Esophagus mucosa (tissue), 1 donor: Measurements from ENCODE around the gene NDRG3. TPM values are rescaled to one million over a fixed set of nuclear protein-coding genes. Genes with fewer than 3 reads are reported as not detected.
"Not testable (repeated sequence)": the region's sequence is repeated elsewhere in the genome, so short reads cannot be mapped to it uniquely, and the experiment has no call there.

Experiments
- ATAC-seq: fragments of 200-7000 bp; cut with Tn5 transposase; one replicate; pipeline ENCODE4 v1.9.1; 2020
- total RNA-seq: library from RNA; stranded (reverse); gene quantifications from one replicate; pipeline ENCODE4 v1.2.4, GENCODE V29; 2023
- donor health status: DM: yes; HTN: yes; CAD: no.

Gene NDRG3
- total RNA-seq, 1 donor from 2014 or later: 15.3 TPM

DNA sequence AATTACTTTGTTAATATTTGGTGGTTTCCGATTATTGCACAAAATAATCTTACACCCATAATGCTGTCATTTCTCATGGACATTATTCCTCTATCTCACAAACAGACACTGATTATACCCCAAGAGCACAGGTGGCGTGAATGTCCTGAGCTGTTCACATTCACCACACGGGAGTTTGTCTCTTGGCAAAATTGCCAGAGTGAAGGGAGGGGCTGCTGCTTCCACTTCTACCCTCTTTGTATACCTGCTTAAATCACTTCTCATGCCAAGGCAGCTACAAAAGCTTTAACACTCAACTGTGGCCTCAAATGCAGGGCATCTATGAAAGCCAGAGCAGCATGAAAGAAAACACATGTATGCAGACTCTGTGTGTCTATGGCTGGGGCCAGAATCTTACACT is 58.0 kb downstream of the NDRG3 start:
- ATAC-seq: peak; percentile 20

DNA sequence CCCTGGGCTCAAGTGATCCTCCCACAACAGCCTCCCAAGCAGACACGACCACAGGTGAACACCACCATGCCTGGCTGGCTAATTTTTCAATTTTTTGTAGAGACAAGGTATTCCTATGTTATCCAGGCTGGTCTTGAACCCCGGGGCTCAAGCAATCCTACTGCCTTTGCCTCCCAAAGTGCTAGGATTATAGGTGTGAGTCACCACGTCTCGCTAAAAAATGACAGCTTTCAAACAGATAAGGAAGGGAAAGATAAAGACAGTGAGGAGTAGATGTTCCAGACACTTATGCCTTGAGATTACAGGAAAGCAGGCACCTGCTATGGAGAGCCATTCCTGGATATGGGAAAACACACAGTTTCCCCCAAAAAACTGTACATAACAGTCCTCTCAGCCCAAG is 58.9 kb downstream of the NDRG3 start:
- no peak for ATAC-seq

DNA sequence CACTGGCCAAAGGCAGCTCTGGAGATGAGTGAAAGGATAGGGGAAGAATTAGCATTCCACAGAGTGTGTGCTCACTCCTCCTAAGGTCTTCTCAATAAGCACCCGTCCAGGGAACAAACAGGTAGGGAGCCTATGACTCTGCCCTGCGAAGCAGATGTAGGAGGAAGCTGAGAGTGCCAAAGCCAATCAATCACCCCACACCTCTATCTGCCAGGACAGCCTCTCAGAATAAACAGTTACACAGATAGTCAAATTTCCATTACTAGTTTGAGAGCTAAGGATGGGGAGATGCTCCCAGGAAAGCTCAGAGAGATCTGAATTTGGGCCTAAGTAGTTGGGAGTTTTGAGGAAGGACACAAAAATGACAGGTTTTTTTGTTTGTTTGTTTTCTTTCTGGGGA is 59.4 kb downstream of the NDRG3 start:
- no peak for ATAC-seq

DNA sequence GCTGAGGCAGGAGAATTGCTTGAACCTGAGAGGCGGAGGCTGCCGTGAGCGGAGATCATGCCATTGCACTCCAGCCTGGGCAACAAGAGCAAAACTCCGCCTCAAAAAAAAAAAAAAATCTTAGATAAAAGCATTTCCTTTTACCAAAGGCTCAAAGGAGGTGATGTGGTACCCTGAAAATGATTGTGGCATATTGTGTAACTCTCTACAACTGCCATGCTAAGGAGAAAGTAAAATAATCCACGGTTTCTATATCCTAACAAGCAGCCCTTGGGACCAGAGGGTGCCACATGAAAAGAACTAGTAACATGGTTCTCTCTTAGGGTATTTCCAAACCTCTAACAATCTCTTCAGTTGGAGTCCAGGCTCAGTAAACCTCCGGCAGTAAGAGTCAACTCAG is 61.1 kb downstream of the NDRG3 start:
- no peak for ATAC-seq

DNA sequence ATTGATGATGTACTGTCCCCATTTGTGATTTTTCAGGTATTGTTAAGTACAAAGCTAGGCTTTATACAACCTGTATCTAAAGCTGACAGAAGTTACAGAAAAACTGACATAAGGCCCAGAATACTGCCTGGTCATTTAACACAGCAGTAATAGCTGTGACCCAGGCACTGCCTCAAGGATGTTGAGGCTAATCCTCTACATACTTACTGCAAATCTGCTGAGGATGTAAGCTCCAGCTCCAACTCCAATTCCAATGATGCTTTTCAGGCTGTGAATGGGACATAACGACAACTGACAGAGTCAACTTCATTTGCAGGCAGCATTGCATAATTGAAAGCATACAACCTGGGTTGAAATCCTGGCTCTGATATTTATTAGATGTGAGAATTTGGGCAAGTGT is 63.6 kb downstream of the NDRG3 start:
- ATAC-seq: no peak

DNA sequence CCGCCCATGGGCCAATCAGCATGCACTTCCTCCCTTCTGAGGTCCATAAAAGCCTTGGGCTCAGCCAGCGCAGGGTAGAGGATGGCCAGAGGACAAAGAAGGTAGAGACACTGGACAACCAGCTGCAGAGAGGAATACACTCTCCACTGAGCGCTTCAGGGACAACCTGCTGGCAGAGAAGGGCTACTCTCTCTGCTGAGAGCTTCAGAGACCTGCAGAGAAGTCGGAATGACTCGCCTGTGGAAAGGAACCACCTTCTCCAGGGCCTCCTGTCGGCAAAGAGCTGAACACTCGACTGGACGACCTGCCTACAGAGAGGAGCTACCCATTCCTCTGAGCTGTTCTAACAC is 68.5 kb downstream of the NDRG3 start:
- peak; percentile 20 for ATAC-seq

DNA sequence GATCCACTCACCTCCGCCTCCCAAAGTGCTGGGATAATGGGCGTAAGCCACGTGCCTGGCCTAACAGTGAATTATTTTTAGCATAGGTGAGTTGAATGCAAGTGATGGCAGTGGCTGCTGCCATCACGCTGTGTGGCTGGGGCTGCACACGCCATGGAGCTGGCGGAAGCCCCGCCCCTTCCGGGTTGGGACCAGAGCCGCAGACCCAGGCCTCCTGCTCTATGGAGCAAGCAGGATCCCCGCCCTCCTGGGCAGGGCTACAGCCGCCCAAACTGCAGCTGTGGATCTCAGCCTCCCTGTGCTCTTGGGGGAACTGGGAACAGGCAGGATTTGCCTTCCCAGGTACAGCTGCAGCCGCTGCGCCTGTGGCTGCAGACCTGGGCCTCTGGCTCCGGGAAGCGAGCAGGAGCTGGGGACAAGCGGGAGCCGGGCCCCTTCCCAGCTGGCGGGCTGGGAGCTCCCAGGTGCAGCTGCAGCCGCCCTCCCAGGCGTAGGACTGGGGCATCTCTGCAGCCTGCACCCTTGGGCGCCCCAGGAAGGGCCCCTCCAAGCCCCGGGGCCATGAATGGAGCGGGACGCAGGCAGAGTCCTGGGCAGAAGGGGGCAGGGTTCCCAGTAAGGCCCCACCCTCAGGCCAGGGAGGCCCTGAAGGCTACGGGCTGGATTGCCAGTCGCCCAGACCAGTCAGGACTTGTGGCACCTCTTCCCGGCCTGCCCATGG is 69.0 kb downstream of the NDRG3 start:
- no peak for ATAC-seq

DNA sequence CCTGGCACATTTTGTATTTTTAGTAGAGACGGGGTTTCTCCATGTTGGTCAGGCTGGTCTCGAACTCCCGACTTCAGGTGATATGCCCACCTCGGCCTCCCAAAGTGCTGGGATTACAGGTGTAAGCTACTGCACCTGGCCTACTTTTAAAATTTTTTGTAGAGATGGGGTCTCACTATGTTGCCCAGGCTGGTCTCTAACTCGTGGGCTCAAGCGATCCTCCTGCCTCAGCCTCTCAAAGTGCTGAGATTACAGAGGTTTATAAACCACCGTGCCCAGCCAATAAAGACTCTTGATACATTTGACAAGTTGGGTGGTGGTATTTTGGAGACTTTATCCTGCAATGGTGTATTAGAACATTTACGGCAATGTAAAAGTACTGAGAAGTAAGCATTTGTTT is 70.3 kb downstream of the NDRG3 start:
- ATAC-seq: not testable (repeated sequence)

DNA sequence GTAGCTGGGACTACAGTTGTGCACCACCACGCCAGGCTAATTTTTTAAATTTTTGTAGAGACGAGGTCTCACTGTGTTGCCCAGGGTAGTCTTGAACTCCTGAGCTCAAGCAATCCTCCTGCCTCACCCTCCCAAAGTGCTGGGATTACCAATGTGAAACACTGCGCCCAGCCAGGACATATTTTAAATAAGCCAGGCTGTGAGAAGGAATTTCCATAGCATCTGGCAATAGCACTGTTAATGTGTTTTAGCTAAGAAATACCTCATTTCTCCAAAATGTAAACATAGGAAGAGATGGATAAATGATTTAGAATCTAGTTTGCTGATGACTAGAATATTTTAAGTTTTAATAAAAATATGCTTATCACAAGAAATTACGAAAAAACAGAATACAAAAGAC is 72.9 kb downstream of the NDRG3 start:
- no peak for ATAC-seq

DNA sequence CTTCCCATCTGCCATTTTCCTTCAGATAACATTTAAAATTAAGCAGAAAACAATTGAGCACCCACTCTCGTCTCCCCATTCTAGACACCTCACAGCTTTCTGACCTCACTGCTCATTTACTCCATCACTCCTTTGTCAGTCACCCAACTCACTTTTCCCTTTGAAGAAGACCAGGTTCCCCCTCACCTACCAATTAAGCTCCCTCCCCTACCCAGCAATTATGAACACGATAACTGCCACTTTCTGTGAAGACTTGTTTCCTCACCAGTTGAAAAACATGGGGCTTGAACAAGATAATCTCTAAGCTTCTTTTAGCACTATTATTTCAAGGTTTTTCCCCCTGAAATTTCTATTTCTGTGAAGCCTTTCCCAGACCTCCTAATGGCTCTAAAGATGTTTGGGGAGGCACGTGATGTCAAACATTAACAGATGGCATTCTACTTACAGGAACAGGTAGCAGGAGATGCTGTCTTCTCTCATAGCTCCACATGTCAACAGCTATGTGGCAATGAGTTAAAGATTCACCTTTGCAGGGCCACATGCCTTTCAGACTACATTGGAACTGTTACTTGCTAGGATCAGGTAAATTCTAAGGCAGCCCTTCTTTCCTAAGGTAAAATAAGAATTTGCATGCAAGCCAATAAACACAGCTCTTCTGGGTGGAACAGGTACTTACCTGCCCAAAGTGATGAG is 75.1 kb downstream of the NDRG3 start:
- ATAC-seq: no peak

DNA sequence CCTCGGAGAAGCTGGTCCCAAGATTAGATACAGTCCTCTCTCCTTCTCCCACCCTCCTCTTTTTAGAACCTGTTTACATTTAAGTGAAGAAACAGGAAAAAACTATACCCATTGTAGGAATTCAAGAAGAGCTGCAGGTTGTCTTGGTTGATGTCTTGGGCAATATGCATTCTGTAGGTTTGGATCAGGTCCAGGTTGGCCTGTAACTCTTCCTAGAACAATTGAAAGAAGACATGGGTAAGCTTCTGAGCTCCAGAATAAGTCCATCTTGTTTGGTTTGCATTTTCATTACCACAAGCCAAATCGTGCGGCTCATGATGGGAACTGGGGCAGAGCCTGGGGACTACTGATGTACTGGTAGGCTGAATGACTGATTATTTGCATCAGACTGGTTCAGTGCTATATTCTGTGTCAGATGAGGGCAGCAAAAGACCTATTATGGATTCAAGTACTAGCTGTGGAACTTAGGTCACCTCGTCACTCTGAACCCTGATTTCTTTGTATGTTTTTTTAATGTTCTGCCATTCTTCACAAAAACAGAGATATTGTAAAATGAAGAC is 79.6 kb downstream of the NDRG3 start:
- peak; percentile 83 for ATAC-seq

DNA sequence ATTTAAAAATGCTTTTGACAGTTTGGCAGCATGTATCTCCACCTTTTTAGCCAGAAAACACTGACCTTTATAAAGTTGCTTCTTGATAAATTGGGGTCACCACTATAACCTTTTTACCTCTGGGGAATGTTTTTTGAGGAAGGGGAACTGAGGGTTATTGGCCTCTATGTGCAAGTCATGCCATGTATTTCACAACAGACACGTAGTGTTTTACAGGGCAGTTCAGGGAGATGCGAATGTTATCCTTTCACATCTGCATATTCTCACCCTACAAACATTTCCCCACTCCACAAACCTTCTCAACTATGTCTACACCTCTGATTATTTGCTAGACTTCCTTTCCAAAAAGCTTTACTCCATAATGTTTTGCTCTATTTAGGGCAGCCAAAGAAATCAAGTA is 82.9 kb downstream of the NDRG3 start:
- no peak for ATAC-seq

DNA sequence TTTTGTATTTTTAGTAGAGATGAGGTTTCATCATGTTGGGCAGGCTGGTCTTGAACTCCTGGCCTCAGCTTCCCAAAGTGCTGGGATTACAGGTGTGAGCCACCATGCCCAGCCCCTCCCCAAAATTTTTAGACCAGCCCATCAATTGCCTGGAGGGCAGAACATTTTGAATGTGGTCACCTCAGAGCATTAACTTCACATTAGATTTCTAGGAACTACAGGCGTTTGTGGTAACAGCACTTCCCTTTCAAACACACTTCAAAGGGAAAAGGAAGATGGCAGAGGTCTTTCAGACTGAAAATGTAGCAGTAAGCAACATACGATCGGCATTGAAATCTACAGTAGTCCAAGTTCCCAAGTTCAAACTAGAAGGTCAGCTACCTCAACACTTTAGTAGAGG is 87.6 kb downstream of the NDRG3 start:
- no peak for ATAC-seq

DNA sequence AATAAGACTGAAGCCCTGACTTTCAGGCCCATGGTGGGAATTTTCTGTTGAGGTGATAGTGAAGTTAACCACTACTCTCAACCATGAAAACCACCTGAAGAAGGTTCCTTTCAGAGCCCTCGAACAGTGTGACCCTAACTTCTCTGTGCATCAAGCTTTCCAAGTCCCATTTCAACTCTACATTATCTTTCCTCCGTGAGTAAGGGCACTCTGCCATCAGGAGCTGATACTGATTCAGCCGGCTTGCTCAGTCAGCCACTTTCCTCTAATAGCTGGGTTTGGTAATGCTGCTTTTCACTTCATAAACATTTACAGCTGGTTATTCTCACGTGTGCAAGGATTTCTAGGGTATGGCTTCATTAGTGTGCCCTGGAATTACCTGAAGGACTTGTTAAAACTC is 89.2 kb downstream of the NDRG3 start:
- no peak for ATAC-seq

DNA sequence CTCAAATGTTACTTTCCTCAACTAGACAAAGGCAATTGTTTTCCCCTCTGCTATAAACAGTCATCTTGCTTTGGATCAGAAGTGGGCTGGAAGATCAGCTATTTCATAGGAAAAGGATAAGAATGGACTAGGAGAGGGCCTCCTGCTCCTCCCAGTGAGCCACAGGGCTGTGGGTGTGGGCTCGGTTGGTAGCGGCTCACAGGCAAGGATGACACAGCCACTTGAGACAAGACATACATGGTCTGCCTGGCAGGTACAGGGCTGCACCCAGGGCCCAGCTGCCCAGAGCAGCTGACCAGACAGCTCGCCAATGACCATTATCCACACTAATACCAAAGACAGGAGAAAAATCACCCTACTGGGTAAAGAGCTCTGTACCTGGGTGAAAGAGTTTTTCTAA is 90.9 kb downstream of the NDRG3 start:
- no peak for ATAC-seq

DNA sequence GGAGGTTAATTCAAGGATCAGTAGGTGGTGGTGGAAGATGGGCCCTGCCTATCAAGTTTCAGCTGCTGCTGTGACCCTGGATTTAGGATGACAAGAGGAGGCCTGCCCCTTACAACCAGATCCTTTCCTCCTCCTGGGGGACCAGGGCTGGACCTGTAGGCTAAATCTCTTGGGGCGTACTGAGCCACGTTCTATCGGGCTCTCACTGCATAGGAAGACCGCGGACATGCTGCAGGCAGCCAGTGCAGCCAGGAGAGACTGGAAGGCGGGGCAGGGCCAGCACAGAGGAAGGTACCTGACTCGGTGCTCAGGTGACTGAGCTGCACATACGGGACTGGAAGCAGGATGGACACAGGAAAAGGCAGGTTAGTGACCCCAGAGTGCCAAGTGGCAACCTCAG is 91.4 kb downstream of the NDRG3 start:
- ATAC-seq: no peak

DNA sequence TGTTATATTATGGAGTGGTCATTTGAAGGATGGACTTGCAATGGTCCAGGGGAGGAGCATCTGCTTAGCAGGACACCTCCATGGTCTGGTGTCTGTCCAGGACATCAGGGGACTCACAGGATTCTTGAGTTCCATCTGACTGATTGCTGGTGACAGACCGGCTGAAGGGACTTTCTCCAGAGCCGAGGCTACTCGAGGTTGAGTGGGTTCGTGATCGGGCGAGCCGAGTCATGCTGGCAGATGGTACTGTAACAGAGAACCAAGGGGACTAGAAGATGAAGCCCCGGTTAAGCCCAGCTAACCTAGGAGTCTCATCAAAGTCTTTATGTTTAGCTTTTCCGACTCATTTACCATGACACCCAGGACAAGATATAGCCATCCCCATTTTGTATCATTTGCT is 92.4 kb downstream of the NDRG3 start:
- no peak for ATAC-seq

DNA sequence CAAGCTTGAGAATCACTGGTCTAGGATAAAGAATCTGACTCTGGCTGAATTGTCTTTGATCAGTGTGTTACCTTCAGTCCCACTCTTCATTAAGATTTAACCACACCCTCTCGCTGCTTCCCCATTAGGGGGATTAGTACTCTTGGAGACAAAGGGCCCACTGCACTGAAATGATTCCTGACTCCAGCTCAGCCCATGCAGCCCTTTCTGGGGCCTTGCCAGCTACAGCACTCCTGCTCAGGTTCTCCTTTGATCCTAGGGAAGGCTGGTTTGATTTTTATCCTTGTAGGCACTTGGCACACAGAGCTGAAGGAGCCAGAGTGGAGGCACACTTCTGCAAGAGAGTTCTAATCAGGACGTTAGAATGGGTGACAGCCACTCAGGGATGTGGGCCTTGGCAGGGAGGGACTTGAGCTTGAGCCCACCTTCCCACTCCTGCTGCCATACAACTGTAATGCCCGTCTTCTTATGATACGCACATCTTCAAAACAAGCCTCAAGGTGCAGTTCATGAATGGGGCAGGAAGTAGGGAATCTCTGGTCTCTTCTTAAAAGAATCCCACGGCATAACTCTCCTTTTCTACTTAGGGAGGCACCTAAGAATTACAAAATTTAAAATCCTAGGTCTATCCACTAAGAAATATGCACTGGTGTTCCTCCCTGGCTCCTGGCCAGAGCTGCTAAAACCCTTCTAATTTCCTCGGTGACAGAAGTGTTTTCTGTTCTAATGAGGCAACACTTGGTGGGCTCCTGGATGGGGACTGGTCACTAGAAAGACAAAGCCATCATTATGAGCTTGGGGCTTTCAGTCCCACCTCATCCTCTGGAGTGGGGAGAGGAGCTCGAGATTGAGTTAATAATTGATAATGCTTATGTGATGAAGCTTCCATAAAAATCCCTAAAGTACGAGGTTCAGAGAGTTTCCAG is 98.4 kb downstream of the NDRG3 start:
- ATAC-seq: no peak

DNA sequence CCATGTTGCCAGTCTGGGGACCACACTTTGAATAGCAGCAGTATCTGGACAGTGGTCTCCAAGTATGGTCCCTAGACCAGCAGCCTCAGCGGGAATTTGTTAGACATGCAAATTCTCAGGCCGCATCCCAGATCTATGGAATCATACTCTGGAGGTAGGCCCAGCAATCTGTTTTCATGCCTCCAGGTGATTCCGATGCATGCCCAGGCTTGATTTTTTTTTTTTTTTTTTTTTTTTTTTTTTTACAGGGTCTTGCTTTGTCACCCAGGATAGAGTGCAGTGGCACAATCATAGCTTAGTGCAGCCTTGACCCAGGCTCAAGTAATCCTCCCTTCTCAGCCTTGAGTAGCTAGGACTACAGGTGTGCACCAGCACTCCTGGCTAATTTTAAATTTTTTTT is 99.2 kb downstream of the NDRG3 start:
- no peak for ATAC-seq

DNA sequence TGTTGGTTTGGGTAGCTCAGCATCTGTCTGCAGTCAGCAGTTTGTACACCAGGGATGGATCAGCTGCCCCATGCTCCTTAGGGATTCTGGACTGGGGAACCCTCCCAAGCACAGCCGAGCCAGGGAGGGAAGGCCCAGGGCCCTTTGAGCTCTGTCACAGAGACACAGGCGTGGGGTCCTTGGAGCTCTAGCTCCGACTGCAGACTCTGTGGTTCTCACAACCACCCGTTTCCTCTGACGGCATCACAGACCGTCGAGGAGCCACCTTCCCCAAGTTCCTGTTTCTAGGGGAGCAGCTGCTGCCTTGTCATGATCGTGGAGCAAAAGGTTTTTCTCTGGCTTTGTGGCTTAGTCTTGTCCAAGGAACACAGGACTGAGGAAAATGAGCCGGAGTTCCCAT is 99.9 kb downstream of the NDRG3 start, which contains the start of gene SLA2:
Gene SLA2, minus strand, starts transcription at position 199 of the 400 bp plus-strand sequence. CDS start 4,861 bp downstream, outside the sequence.
- peak; percentile 27 for ATAC-seq

DNA sequence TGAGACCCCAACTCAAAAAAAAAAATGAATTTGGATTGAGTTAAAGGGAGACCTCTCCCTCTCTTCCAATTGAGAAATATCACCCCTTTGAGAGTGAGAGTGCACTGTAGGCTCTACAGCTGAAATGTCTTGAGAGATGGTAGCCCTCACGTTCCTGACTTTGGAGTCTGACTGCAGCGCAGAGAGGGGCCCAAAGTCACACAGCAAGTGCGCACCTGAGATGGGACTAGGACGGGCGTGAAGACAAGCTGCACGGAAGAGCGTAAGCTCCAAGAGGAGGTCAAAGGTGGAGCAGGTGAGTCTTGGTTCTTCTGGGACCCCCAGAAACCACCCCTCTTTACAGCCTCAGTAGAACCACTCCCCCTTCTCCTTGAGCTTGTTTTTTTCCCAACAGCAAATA is 100.5 kb downstream of the NDRG3 start:
- no peak for ATAC-seq

DNA sequence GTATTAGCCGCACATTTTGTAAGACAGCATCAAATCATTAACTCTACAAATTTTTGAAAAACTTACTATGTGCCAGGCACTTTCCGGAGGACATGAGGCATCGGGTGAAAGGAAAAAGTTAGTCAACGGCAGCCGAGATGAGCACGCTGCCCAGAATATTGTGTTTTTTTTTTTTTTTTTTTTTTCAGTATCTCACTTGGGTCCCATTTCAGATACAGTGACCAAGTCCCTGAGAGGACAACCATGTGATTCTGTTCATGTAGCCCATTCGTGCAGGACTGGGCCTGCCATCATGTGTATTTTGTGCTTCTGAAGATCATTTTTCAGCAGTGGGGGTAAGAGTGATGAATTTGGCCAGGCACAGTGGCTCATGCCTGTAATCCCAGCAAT is 101.2 kb downstream of the NDRG3 start:
- ATAC-seq: no peak

DNA sequence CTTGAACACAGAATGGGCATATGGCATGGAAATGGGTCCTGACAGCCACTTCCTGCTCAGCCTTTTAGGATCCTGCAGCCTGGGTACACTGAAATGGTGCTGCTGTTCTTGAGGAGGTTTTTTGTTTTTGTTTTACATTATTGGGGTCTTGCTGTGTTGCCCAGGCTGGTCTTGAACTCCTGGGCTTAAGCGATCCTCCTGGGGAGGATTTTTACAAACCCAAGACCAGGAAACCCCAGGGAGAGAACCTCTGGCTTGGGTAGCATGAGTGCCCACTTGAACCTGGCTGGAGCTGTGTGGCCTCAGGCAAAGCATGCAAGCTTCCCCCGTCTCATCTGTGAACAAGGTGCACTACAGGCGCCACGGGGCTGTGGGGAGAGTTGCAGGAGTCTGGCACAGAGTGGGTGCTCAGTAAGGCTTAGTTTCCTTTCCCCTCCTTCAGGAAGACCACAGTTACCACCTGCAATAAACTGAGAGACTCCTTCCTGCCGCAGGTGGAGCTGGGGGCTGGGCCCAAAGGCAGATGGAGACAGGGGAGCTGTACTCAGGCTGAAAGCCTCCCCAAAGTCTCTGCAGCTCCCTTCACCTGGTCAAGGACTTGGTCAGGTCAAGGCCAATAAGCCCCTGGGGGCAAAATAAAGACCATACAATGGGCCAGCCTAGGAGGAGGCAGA is 101.7 kb downstream of the NDRG3 start:
- ATAC-seq: no peak
